ENCODE results near the gene DMXL2.

The DMXL2 gene

DNA sequence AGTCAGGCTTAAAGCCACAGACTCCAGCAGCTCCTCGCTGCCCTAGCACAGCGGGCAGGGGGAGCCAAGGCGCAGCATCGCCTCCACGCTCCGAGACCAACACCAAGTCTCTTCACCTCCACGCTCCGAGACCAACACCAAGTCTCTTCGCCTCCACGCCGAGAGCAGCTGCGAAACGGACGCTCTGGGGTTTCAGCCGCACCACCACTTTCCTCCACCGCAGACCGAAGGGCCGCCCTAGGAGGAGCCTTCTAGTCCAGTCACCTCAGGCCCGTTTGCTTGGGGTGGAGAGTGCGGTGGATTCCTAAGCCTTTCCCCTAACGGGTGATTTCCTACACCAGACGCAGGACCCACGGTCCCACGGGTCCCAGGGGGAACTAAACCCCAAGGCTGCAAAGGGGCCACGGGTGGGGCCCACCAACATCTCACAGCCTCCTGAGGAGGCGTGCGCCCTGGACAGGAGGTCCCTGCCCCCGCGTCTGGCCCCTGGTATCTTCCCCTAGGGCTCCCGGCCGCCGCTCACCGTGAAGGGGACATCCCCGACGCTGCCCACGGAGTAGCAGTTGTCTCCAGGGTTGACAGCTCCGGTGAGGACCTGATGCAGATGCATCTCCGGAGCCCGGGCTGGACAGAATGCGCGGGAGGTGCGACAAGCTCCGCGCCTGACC is 501 bp downstream of the DMXL2 start:
- TF ChIP-seq POLR2AphosphoS5 (IDR thresholded peaks at IDR 0.05; ENCODE audit: low read depth) (peak; percentile 68; the same call in 1 of the 2 replicates), SPI1 (IDR thresholded peaks at IDR 0.05; ENCODE audit: borderline replicate concordance, low read depth) (no peak), GABPA (IDR thresholded peaks at IDR 0.05; ENCODE audit: low read depth) (no peak)
- TF ChIP-seq, protein P1, sequence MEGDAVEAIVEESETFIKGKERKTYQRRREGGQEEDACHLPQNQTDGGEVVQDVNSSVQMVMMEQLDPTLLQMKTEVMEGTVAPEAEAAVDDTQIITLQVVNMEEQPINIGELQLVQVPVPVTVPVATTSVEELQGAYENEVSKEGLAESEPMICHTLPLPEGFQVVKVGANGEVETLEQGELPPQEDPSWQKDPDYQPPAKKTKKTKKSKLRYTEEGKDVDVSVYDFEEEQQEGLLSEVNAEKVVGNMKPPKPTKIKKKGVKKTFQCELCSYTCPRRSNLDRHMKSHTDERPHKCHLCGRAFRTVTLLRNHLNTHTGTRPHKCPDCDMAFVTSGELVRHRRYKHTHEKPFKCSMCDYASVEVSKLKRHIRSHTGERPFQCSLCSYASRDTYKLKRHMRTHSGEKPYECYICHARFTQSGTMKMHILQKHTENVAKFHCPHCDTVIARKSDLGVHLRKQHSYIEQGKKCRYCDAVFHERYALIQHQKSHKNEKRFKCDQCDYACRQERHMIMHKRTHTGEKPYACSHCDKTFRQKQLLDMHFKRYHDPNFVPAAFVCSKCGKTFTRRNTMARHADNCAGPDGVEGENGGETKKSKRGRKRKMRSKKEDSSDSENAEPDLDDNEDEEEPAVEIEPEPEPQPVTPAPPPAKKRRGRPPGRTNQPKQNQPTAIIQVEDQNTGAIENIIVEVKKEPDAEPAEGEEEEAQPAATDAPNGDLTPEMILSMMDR (IDR thresholded peaks at IDR 0.05; ENCODE audit: insufficient read depth, low read length): no peak
- TF ChIP-seq, protein P2, sequence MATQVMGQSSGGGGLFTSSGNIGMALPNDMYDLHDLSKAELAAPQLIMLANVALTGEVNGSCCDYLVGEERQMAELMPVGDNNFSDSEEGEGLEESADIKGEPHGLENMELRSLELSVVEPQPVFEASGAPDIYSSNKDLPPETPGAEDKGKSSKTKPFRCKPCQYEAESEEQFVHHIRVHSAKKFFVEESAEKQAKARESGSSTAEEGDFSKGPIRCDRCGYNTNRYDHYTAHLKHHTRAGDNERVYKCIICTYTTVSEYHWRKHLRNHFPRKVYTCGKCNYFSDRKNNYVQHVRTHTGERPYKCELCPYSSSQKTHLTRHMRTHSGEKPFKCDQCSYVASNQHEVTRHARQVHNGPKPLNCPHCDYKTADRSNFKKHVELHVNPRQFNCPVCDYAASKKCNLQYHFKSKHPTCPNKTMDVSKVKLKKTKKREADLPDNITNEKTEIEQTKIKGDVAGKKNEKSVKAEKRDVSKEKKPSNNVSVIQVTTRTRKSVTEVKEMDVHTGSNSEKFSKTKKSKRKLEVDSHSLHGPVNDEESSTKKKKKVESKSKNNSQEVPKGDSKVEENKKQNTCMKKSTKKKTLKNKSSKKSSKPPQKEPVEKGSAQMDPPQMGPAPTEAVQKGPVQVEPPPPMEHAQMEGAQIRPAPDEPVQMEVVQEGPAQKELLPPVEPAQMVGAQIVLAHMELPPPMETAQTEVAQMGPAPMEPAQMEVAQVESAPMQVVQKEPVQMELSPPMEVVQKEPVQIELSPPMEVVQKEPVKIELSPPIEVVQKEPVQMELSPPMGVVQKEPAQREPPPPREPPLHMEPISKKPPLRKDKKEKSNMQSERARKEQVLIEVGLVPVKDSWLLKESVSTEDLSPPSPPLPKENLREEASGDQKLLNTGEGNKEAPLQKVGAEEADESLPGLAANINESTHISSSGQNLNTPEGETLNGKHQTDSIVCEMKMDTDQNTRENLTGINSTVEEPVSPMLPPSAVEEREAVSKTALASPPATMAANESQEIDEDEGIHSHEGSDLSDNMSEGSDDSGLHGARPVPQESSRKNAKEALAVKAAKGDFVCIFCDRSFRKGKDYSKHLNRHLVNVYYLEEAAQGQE (IDR thresholded peaks at IDR 0.05; ENCODE audit: insufficient replicate concordance, low read depth): no peak
- Histone ChIP-seq H3K27me3 (ENCODE audit: insufficient read depth, poor library complexity, severe bottlenecking) (no peaks in the 10 kb centered on the region), H3K27ac (replicated peaks) (peak overlapping the region; percentile 98), H3K4me3 (replicated peaks; ENCODE audit: insufficient read depth, low read length) (peak overlapping the region; percentile 81)
- DNase-seq (ENCODE audit: low read depth in 1 of 2, low spot score in 1 of 2): peak in 1 of 2 experiments; percentile 66

DNA sequence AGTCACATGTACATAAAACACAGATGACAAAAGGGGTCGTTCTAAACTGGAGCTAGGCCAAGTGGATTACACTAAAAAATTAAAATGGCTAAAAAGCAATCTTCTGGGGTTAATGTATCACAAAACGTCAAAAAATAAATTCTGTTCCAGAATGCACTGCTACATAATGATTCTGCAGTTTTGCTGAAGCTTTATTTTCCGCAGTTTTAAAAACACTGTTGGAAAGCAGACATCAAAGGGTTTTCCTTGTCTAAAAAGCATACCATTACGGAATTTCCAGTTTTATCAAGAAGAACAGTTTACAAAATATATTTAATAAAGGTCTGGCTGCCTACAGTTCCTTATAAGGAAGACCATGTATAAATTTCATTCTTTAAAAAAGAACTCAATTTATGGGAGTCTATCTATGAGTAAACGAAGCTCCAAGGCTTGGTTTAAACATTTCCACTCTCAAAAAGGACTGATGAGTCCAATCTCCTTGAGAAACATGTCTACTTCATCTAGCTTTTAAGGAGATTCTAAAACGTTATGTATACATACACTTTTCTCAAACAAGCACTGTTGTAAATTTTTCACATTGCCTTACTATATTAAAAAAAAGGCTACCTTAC is 1.3 kb downstream of the DMXL2 start:
- H3K27ac ChIP-seq (replicated peaks): peak overlapping the region; percentile 98
- no peak for DNase-seq (ENCODE audit: low read depth in 1 of 2, low spot score in 1 of 2)

DNA sequence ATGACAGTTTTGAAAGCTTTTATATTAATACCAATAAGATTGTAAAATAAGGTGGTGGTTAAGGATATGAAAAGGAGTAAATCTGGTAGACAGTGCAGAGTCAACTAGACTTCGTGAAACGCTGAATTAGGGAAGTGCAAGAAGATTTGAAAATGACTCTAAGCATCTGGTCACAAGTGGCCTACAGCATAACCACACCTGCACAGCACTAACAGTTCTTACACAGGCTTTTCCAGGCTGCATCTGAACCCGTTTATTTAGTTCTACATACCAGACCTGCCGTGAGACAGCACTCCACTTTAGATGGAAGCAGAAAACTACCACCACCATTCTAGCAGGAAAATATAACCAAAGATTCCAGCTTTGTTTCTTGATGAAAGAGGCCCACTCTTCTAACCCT is 1.9 kb downstream of the DMXL2 start:
- H3K27me3 ChIP-seq (ENCODE audit: insufficient read depth, poor library complexity, severe bottlenecking): no peaks in the 10 kb centered on the region
- TF ChIP-seq GABPA (IDR thresholded peaks at IDR 0.05; ENCODE audit: low read depth) (no peak), SPI1 (IDR thresholded peaks at IDR 0.05; ENCODE audit: borderline replicate concordance, low read depth) (no peak), POLR2AphosphoS5 (IDR thresholded peaks at IDR 0.05; ENCODE audit: low read depth) (no peak)
- TF ChIP-seq, protein P1 (IDR thresholded peaks at IDR 0.05; ENCODE audit: insufficient read depth, low read length): no peak
- TF ChIP-seq, protein P2 (IDR thresholded peaks at IDR 0.05; ENCODE audit: insufficient replicate concordance, low read depth): no peak
- DNase-seq (ENCODE audit: low read depth in 1 of 2, low spot score in 1 of 2): peak in 1 of 2 experiments; percentile 39
- H3K27ac ChIP-seq (replicated peaks): peak overlapping the region; percentile 98
- peak overlapping the region; percentile 81 for H3K4me3 ChIP-seq (replicated peaks; ENCODE audit: insufficient read depth, low read length)

More for the DNA sequence above, 1.3 kb downstream of the DMXL2 start:
- peak overlapping the region; percentile 81 for H3K4me3 ChIP-seq (replicated peaks; ENCODE audit: insufficient read depth, low read length)
- TF ChIP-seq GABPA (IDR thresholded peaks at IDR 0.05; ENCODE audit: low read depth): no peak
- TF ChIP-seq, protein P1 (IDR thresholded peaks at IDR 0.05; ENCODE audit: insufficient read depth, low read length): no peak
- TF ChIP-seq, protein P2 (IDR thresholded peaks at IDR 0.05; ENCODE audit: insufficient replicate concordance, low read depth): no peak
- TF ChIP-seq POLR2AphosphoS5 (IDR thresholded peaks at IDR 0.05; ENCODE audit: low read depth): no peak
- TF ChIP-seq SPI1 (IDR thresholded peaks at IDR 0.05; ENCODE audit: borderline replicate concordance, low read depth): no peak
- H3K27me3 ChIP-seq (ENCODE audit: insufficient read depth, poor library complexity, severe bottlenecking): no peaks in the 10 kb centered on the region
